ENCODE data around the gene FBXW7.

GRCh38 chr4:152369902-152370295 is 166.0 kb downstream of the FBXW7 start:
- TF ChIP-seq EZH2 (IDR thresholded peaks at IDR 0.05; ENCODE audit: borderline replicate concordance) (no peak), CTCF (IDR thresholded peaks at IDR 0.05; ENCODE audit: poor library complexity) (peak; percentile 54), EZH2phosphoT487 (IDR thresholded peaks at IDR 0.05; ENCODE audit: low read depth, severe bottlenecking, unreplicated experiment) (no peak)

Data from hepatocyte (in vitro differentiated cells).